ENCODE measurements around the gene RBBP8.

RBBP8 gene

DNA sequence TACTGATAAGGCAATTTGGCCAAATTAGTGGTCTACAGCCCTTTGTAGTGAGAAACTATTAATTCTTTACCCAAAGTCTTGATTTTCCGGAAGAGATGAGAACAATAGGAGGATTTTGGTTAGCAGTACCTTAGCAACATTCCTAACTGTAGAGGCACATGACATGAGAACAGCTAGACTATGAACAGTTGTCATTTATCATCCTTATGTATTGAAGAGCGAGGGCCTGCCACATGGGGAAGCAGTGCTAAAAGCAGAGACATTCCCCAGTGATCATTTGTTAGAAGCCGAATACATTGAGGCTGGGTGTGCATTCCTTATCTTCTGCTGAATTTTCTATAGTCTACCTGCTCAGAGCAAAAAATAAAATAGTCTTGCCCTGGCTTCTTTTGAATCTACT lies 65.2 kb downstream of the RBBP8 start:
- DNase-seq (ENCODE audit: low spot score) (no peak), FAIRE-seq (no peak)

DNA sequence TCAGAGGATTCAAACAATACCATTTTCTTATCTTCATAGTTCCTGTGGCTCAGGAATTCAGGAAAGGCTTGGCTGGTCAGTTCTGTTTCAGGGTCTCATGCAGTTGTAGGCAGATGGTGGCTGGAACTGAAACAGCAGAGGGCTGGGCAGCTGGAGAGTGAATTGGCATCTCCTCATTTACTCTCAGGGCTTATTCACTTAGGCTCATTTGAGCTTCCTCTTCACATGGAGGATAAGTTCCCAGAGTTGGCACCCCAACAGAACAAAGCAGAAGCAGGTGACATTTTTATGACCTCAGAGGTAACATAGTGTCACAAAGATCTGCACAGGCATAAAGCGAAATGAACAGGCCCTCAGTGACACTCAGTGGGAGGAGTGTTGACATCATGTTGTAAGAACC lies 66.1 kb downstream of the RBBP8 start:
- no peak for DNase-seq (ENCODE audit: low spot score)
- FAIRE-seq = no peak

DNA sequence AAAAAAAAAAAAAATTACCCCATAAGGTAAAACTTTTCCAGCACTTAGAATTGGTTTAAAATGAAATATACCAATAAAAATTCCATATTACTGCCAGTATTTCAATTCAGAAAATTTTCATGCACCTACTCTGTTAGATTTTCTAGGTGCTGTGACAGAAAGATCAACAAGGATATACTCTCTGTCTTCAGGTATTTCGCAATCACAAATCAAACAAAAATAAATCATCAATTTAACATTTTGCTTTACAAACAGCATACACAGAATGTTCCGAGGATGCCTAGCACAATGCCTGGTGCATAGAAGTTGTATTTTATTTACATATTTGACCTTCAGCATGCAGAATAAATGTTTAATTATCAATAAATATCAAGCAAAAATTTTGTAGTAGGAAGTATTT lies 66.5 kb downstream of the RBBP8 start:
- DNase-seq (ENCODE audit: low spot score) (no peak), FAIRE-seq (no peak)

DNA sequence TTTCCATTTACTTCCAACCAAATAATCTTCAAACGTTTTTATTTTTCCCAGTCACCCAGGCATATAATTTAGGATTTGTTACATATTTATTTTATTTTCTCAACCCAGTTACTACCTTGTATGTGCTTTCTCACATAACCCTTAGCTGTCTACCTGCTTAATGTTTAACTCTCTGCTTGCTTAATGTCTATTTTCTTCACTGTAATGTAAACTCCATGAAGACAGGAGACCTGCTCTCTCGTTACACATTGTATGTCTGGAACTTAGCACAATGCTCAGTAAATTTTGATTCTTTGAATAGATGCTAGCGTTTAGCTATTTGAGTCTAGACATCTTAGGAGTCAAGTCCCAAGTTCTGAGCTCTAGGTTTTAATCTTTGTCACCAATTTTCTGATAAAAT lies 70.2 kb downstream of the RBBP8 start:
- DNase-seq (ENCODE audit: low spot score) = no peak
- no peak for FAIRE-seq

DNA sequence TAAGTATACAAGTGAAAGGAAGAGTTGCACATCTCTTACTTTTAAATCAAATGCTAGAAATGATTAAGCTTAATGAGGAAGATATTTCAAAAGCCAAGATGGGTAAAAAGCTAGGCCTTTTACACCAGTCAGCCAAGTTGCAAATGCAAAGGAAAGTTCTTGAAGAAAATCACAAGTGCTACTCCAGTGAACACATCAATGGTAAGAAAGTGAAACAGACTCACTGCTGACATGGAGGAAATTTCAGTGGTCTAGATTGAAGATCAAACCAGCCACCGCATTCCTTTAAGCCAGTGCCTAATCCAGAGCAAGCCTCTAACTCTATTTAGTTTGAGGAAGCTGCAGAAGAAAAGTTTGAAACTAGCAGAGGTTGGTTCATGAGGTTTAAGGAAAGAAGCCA lies 79.1 kb downstream of the RBBP8 start:
- FAIRE-seq = no peak

DNA sequence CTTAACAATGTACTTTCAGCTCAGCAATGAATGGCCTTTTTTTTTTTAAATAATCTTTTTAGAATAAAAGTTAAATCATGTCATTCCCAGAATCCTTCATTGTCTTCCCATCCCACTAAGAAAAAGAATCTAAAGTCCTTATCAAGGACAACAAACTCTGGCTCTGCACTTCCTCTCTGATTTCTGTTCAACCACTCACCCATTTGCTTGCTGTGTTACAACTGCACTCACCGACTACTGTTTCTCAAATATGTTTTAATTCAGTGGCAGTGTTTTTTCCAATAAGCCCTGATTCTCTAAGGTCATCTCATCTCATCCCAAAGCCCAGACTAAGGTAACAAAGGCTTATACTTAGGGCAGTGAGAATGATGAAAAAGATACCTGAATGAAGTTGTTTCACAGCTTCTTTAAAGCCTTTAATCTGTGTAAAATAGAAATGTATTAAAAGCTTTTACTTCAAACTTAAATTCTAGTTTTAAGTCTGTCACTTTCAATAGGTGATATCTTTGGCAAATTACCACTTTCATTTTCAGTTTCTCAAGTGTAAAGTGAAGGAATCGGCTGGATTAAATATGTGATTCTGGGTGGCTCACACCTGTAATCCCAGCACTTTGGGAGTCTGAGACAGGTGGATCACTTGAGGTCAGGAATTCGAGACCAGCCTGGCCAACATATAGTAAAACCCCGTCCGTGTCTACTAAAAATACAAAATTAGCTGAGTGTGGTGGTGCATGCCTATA lies 87.6 kb downstream of the RBBP8 start:
- DNase-seq (ENCODE audit: low spot score) (no peak), FAIRE-seq (no peak)

More for the DNA sequence above, 79.1 kb downstream of the RBBP8 start:
- DNase-seq (ENCODE audit: low spot score) = no peak

DNA sequence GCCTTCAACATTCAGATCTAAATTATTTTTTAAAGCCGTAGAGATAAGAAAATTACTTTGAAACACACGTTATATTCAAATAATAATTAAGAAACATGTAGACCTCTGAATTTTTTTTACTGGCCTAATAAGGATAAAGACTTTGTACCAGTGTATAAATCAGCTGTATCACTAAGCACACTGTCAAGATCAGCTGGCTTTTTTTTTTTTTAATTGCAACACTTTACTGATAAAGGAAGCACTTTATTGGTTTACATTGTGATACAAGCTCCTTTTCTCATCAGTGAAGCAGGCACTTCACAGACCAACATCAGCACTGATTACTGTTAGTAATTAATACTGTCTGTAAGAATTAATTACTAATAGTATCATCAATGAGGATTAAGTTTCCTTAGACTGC lies 88.5 kb downstream of the RBBP8 start:
- DNase-seq (ENCODE audit: low spot score) (no peak), FAIRE-seq (no peak)

DNA sequence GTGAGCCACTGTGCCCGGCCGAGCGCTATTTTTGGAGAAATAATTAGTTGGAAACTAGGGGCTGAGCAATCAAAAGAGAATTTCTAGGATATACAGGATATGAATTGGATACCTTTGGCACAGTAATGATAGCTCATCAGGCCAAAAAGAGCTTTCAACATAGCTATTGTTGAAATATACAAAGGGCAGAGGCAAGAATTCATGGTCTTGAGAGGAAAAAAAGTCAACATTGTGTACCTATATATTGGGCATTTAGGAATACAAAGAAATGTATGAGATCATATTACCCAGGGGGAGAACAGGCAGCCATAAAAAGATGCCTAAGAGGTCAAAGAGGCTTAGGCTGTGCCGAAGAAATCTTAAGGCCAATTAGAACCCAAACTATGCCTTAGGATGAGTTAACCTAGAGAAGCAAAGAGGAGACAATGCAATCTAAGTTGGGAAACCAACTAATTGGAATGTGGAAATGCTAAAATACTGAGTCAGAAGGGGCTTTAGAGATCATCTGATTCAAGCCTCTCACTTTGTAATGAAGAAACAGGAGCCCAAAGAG lies 99.0 kb downstream of the RBBP8 start:
- FAIRE-seq (no peak), DNase-seq (ENCODE audit: low spot score) (no peak)

DNA sequence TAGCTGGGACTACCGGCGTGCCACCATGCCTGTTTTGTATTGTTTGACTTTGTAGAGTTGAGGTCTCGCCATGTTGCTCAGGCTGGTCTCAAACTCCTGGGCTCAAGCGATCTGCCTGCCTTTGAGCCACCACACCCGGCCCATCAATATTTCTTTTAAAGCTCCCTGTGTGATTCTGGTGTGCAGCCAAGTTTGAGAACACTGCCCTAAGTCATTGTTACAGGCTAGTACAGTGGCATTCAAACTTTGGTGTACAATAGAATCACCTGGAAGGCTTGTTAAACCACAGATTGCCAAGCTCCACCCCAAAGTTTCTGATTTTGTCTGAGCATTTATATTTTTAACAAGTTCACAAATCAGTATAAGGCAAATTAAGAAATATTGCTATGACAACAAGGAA lies 99.9 kb downstream of the RBBP8 start:
- no peak for DNase-seq (ENCODE audit: low spot score)
- FAIRE-seq = no peak

DNA sequence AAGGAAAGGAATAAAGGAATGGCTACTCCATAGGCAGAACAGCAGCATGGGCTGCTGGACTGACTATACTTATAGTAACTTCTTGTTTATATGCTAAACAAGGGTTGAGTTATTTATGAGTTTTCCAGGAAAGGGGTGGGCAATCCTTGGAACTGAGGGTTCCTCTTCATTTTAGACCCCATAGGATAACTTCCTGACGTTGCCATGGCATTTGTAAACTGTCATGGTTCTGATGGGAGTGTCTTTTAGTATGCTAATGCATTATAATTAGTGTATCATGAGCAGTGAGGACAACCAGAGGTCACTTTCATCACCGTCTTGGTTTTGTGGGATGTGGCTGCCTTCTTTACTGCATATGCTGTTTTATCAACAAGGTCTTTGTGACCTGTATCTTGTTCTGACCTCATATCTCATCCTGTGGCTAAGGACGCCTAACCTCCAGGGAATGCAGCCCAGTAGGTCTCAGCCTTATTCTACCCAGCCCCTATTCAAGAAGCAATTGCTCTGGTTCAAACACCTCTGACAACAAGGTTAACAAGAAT lies 103.6 kb downstream of the RBBP8 start:
- DNase-seq (ENCODE audit: low spot score) (no peak), FAIRE-seq (no peak)

DNA sequence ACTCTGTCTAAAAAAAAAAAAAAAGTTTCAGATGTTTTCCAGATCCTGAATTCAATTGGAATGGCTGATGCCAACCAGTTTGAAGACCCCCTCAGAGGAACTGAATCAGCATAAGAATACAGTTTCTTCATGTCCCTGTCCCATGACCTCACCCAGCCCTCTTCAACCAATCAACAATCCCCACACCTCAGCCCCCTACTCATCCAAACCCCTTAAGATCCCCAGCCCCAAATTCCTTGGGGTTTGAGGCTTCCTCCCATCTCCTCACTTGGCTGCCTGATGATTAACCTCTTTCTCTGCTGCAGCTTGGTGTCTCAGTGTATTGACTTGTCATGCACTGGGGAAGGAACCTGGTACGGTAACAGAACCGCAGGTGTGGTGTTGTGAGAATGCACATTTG lies 104.5 kb downstream of the RBBP8 start:
- FAIRE-seq (no peak), DNase-seq (ENCODE audit: low spot score) (no peak)

DNA sequence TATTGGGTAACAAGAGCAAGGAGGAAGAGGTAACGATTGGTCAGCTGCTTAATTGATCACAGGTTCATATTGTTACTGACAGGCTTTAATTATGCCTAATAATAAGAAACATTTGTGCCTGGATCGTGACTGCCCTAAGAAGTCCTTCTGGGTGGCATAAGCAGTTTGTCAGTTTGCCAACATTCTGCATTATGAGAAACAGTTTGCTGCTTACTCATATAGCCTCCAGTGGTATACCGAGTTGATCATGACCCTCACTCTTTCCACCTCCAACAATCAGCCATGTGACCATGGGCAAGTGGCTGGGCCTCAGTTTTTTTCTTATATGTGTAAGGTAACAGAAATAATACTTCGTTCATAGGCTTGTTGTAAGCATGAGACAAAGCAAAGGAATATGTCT lies 105.6 kb downstream of the RBBP8 start:
- DNase-seq (ENCODE audit: low spot score) (no peak), FAIRE-seq (no peak)

DNA sequence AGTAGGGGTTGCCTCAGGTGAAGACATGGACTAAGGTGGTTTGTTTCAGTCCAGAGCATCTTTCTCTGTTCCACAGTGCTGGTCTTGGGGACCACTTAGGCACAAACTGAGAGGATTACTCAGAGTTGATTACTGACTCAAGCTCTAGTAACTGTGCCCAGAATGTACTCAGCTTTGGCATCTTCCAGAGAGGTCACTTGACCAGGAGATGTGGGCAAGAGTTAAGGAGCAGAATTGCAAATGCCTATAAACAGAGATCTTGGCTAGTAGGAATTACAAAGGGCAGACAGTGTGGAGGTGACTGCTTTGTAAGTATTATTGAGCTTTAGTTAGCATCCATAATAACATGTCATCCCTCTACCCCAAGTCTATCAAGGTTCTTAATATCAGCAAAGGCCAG lies 109.0 kb downstream of the RBBP8 start:
- no peak for FAIRE-seq
- DNase-seq (ENCODE audit: low spot score) = no peak

DNA sequence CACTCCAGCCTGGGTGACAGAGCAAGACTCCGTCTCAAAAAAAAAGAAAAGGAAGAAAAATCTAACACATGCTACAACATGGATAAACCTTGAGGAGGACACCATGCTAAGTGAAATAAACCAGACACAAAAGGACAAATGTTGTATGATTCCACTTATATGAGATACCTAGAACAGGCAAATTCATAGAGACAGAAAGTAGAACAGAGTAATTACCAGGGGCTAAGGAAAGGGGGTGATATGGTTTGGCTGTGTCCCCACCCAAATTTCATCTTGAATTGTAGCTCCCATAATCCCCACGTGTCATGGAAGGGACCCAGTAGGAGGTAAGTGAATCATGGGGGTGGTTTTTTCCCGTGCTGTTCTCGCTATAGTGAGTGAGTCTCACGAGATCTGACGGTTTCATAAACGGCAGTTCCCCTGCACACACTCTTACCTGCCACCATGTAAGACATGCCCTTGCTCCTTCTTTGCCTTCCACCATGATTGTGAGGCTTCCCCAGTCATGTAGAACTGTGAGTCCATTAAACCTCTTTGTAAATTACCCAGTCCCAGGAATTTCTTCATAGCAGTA lies 110.8 kb downstream of the RBBP8 start:
- no peak for DNase-seq (ENCODE audit: low spot score)
- no peak for FAIRE-seq

DNA sequence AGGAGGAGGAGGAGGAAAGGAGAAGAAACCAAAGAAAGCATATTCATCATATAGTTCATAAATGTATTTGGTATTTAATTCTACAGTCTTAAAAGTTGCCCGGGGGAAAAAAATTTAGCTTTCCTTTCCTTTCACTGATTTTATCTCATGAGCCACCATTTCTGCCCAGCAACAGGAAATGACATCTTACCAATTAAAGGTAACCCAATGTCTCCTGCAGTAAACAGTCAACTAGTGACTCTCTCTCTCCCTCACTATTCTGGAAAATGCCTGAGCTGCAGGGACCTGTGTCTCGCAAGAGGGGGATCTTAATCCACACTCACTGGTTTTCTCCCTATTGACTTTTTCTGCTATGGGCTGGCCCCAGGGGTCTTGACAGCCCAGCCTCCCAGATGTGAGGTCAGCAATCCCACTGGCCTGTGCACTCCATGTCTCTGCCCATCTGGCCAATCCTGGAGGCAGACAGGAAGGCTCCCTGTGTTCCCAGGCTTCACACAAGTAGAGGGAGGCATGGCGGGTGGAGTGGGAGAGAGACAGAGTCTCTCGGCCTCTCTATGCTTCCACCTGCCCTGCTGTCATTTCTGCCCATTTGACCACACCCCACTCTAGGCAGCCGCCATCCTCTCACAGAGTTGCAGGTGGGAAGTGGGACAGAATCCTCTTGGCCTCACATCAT lies 116.7 kb downstream of the RBBP8 start:
- FAIRE-seq (no peak), DNase-seq (ENCODE audit: low spot score) (no peak)

DNA sequence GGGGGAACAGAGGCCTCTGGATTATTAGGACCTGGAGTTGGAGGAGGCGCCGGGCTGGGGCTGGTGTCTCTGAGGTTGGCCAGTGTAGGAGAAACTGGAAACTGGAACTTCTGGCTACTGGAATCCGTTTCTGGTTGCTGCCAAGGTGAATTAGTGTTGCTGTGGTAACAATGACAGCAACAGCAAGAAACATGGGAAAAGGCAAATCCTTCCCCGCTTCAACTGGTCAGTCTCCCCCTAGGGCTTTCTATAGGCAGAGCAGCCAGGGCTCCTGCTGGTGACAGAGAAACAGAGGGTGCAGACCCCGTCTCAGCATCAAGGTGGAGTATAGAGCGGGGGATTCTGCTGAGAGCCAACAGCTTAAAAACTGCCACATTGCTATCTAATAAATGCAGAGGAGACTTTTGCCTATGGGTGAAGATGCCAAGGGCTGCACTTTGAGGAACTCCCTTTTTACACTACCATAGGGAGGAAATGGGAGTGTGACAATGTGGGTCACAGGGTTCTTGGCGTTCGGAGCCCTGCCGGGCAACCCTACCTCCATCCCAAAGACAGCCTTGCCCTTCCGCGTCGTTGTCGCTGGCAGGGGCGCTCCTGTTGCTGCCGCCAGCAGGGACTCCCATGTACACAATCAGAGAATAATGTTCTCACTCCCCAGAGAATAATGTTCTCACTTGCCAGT lies 120.8 kb downstream of the RBBP8 start:
- FAIRE-seq (no peak), DNase-seq (ENCODE audit: low spot score) (no peak)

DNA sequence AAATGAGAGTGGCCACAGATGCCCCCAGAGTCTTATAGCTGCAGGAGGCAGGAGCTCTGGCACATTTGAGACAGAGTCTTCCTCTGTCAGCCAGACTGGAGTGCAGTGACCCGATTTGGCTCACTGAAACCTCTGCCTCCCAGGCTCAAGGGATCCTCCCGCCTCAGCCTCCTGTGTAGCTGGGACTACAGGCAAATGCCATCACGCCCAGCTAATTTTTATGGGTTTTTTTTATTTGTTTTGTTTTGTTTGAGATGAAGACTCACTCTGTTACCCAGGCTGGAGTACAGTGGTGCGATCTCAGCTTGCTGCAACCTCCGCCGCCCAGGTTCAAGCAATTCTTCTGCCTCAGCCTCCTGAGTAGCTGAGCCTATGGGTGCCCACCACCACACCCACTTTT lies 121.4 kb downstream of the RBBP8 start:
- DNase-seq (ENCODE audit: low spot score) (no peak), FAIRE-seq (no peak)

DNA sequence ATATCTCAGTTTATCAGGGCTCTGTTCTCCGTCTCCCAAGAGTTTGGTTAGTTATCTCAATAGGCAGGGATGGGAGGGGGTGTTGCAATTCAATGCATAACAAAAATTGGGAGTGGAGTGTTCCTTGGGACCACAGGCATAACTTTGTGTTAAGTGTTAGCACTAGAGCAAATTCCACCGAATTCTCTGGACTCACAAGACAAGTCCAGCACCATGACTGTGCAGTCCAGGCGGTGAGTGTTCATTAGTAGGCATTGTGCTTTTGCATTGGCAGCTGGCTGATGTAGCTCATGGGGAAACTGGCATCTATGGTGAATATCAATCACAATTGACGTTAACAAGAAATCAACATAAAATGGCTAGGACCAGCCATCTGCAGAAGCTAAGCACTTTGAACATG lies 123.2 kb downstream of the RBBP8 start:
- no peak for FAIRE-seq

DNA sequence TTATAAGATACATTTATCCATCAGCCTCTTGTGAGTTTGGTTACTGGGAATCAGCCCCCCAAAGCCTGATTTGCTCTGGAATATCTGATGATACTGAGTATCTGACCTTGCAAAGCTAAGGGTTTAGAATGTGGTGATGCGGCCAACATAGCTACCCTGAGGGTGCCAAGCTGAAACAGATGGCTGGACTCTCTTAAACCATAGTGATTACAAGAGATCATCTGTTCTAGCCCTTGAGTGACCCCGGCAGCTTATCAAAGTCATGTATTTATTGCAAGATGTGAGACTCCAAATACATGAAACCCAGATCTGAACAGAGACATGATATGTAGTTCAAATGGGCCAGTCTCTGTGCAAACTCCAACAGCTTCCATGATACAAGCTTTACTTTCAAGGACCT lies 124.0 kb downstream of the RBBP8 start:
- FAIRE-seq (no peak), DNase-seq (ENCODE audit: low spot score) (no peak)

More for the DNA sequence above, 123.2 kb downstream of the RBBP8 start:
- DNase-seq (ENCODE audit: low spot score) = no peak

DNA sequence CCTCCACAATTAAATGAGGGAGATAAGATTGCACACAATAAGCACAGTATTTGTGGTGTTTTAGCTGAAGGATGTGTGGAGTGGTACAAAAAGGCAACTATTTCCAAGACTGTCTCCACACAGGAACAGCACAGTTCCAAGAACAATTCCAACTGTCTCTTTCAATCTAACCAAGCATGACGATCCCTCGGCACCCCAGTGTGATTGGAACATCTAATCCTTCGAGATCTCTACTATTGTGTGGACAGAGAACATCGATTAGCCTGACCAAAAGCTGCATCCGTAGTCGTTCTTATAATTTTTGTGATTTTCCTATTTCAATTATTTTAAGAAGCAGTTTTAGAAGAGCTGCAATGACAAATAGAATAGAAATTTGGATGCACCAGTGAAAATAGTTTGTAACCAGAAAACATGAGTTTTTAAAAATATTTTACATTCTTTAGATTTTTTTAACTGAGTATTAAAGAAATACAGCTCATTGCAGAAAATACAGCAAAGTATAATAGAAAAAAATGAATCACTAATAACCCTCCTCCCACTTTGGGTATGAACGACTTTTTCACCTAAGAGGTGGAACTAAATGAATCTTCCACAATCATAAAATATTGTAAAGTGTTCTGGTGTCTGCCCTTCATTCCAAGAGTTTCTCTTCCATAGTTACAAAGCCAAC lies 125.8 kb downstream of the RBBP8 start:
- FAIRE-seq (no peak), DNase-seq (ENCODE audit: low spot score) (no peak)
